SK-N-SH (cell line): ENCODE results near the gene ASH1L. TPM values are rescaled to one million over a fixed set of nuclear protein-coding genes. Genes with fewer than 3 reads are reported as not detected.
A peak's percentile ranks its signal among the peaks of the same experiment; 100 is the strongest.

Experiments used
- FOSL2 ChIP-seq: IDR thresholded peaks from 2 replicates; pipeline ENCODE4 v1.4.0; 2012; ENCODE audit warnings: low read depth, mild to moderate bottlenecking, moderate library complexity, borderline replicate concordance
- FOXM1 ChIP-seq: IDR thresholded peaks from 2 replicates; pipeline ENCODE4 v1.4.0; 2012; ENCODE audit warnings: low read depth, mild to moderate bottlenecking
- JUND ChIP-seq: IDR thresholded peaks from 2 replicates; pipeline ENCODE4 v1.4.0; 2012
- PBX3 ChIP-seq: IDR thresholded peaks from 2 replicates; pipeline ENCODE4; 2012
- POLR2AphosphoS5 ChIP-seq: IDR thresholded peaks from 2 replicates; pipeline ENCODE4 v1.6.1; 2012; ENCODE audit warnings: low read depth, low read length
- RAD21 ChIP-seq: IDR thresholded peaks from 2 replicates; pipeline ENCODE4 v1.6.1; 2012; ENCODE audit warnings: mild to moderate bottlenecking, low read length
- REST ChIP-seq: IDR thresholded peaks from 2 replicates; pipeline ENCODE4 v1.6.1; 2012; ENCODE audit warnings: mild to moderate bottlenecking, low read depth, low read length, moderate library complexity
- RXRA ChIP-seq: IDR thresholded peaks from 2 replicates; pipeline ENCODE4 v1.4.0; 2012; ENCODE audit warnings: low read depth, mild to moderate bottlenecking, borderline replicate concordance
- SIN3A ChIP-seq: IDR thresholded peaks from 2 replicates; pipeline ENCODE4 v1.6.1; 2012; ENCODE audit warnings: low read depth, mild to moderate bottlenecking, low read length, moderate library complexity, borderline replicate concordance
- TCF12 ChIP-seq: IDR thresholded peaks from 2 replicates; pipeline ENCODE4 v1.4.0; 2012
- TEAD4 ChIP-seq: IDR thresholded peaks from 2 replicates; pipeline ENCODE4 v1.4.0; 2012; ENCODE audit warnings: mild to moderate bottlenecking, borderline replicate concordance; ENCODE audit not compliant: insufficient read depth
- USF2 ChIP-seq: fragments of 150-350 bp; IDR thresholded peaks from 2 replicates; pipeline ENCODE4 v1.6.1; 2017; ENCODE audit warnings: antibody characterized with exemption, low read length, low read depth, borderline replicate concordance
- YY1 ChIP-seq: IDR thresholded peaks from 2 replicates; pipeline ENCODE4 v1.4.0; 2012; ENCODE audit warnings: low read depth, mild to moderate bottlenecking
- polyA plus RNA-seq, 3 experiments: library from polyadenylated mRNA; depleted of rRNA; stranded (reverse); fragments of >200 nt; gene quantifications; 2 replicates each; pipeline ENCODE4 v1.2.3, GENCODE V29; 2012
- TF ChIP-seq, protein P1 (sequence below): fragments of 200-600 bp; sonication (generic); IDR thresholded peaks from 2 replicates; pipeline ENCODE4 v1.6.1; 2017; ENCODE audit warnings: antibody characterized with exemption, mild to moderate bottlenecking, moderate library complexity
- TF ChIP-seq, protein P2 (sequence below): fragments of 150-350 bp; IDR thresholded peaks from 2 replicates; pipeline ENCODE4 v1.6.1; 2016; ENCODE audit warnings: mild to moderate bottlenecking, low read depth, low read length
- TF ChIP-seq, protein P3 (sequence below): IDR thresholded peaks from 2 replicates; pipeline ENCODE4 v1.4.0; 2012; ENCODE audit warnings: low read depth, borderline replicate concordance
- TF ChIP-seq, protein P4 (sequence below): IDR thresholded peaks from 2 replicates; pipeline ENCODE4 v1.4.0; 2012; ENCODE audit warnings: low read depth

ASH1L gene
- polyA plus RNA-seq, 1 of the 3 experiments (the other 2 are of a cell fraction): 13.4 TPM

DNA sequence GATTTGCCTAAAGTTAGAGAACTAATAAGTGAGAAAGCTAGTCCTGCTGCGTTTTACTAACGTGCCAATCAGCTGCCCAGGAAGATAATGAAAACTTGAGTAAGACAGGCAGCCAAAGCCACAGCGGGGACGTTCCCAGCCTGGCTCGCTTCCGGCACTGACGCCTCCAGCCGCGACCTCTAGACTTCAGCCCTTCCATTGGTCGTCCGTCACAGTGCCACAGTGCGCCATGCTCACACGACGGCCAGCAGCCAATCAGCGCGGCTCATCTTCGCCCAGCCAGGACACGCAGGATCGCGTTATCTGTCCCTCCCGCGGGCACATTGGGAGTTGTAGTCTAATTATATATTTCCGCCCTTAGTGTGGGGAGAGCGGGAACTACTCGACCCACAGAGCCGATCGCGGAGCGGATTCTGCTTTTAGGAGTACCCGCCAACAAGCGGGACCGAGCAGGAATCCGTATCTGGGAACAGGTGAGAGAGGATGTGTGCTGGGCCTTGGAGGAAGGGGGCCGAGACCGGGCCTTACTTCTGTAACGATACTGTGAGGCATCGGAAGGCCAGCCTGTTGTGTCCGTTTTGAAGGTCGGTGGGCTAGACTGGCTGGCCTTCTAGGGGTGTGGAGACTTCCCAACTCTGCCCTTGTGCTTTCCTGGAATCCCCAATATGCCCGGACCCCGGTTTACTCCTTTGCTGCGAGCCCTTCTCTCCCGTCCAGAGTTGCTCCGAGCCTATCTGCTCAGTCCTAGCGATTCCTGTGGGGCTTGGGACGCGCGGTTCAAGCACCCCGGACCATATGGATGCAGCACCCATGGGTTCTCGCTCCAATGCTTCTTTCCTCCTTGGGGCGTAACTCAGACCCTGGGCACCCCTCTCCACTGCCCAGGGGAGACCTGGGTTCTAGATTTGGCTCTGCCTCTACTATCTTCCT, 253.8 kb downstream of the ASH1L start, which contains the start of gene FDPS (continued):
- TF ChIP-seq FOSL2: no peak
- no peak for TF ChIP-seq RXRA
- 0 out of 2 replicates have a peak, but pooled peaks have one; percentile 21 for TF ChIP-seq USF2
- TF ChIP-seq YY1: 0 out of 2 replicates have a peak, but pooled peaks have one; percentile 45
- TF ChIP-seq, protein P1, sequence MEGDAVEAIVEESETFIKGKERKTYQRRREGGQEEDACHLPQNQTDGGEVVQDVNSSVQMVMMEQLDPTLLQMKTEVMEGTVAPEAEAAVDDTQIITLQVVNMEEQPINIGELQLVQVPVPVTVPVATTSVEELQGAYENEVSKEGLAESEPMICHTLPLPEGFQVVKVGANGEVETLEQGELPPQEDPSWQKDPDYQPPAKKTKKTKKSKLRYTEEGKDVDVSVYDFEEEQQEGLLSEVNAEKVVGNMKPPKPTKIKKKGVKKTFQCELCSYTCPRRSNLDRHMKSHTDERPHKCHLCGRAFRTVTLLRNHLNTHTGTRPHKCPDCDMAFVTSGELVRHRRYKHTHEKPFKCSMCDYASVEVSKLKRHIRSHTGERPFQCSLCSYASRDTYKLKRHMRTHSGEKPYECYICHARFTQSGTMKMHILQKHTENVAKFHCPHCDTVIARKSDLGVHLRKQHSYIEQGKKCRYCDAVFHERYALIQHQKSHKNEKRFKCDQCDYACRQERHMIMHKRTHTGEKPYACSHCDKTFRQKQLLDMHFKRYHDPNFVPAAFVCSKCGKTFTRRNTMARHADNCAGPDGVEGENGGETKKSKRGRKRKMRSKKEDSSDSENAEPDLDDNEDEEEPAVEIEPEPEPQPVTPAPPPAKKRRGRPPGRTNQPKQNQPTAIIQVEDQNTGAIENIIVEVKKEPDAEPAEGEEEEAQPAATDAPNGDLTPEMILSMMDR: no peak
- TF ChIP-seq, protein P2, sequence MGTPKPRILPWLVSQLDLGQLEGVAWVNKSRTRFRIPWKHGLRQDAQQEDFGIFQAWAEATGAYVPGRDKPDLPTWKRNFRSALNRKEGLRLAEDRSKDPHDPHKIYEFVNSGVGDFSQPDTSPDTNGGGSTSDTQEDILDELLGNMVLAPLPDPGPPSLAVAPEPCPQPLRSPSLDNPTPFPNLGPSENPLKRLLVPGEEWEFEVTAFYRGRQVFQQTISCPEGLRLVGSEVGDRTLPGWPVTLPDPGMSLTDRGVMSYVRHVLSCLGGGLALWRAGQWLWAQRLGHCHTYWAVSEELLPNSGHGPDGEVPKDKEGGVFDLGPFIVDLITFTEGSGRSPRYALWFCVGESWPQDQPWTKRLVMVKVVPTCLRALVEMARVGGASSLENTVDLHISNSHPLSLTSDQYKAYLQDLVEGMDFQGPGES: peak; percentile 27; the same call in 1 of the 2 replicates
- TF ChIP-seq TCF12: no peak
- peak; percentile 84 for TF ChIP-seq POLR2AphosphoS5
- no peak for TF ChIP-seq FOXM1
- no peak for TF ChIP-seq JUND
- peak; percentile 86; the same call in 1 of the 2 replicates for TF ChIP-seq SIN3A
- TF ChIP-seq TEAD4: no peak
- no peak for TF ChIP-seq RAD21
- peak; percentile 75 for TF ChIP-seq PBX3
- no peak for TF ChIP-seq REST
- TF ChIP-seq, protein P3, sequence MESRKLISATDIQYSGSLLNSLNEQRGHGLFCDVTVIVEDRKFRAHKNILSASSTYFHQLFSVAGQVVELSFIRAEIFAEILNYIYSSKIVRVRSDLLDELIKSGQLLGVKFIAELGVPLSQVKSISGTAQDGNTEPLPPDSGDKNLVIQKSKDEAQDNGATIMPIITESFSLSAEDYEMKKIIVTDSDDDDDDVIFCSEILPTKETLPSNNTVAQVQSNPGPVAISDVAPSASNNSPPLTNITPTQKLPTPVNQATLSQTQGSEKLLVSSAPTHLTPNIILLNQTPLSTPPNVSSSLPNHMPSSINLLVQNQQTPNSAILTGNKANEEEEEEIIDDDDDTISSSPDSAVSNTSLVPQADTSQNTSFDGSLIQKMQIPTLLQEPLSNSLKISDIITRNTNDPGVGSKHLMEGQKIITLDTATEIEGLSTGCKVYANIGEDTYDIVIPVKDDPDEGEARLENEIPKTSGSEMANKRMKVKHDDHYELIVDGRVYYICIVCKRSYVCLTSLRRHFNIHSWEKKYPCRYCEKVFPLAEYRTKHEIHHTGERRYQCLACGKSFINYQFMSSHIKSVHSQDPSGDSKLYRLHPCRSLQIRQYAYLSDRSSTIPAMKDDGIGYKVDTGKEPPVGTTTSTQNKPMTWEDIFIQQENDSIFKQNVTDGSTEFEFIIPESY: peak; percentile 99
- TF ChIP-seq, protein P4, sequence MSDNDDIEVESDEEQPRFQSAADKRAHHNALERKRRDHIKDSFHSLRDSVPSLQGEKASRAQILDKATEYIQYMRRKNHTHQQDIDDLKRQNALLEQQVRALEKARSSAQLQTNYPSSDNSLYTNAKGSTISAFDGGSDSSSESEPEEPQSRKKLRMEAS: no peak; the same call in 1 of the 2 replicates
